ENCODE data around the gene SMG7.
A peak's percentile ranks its signal among the peaks of the same experiment; 100 is the strongest.

Gene SMG7

DNA sequence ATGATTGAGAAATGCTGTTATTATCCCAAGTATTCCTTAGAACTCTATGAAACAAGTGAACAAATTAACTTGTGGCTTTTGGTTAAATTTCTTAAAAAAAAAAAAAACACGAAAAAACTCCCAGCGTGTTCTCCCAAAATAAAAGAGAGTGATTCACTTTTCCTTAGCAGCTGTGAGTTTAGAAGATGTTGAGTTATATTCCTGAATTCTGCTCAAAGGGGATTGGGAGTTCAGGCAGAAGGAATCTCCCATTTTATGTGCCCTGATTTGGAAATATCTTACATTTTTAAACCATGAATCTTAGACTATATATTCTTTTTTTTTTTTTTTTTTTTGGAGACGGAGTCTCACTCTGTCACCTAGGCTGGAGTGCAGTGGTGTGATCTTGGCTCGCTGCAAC lies 34.3 kb downstream of the SMG7 start:
- WGBS (ENCODE audit: extremely low coverage, insufficient coverage, low lambda C conversion rate): no CpG with 5 or more reads among the region's 4 CpGs
- H3K4me2 ChIP-seq (ENCODE audit: low read length): no peak overlapping the region

DNA sequence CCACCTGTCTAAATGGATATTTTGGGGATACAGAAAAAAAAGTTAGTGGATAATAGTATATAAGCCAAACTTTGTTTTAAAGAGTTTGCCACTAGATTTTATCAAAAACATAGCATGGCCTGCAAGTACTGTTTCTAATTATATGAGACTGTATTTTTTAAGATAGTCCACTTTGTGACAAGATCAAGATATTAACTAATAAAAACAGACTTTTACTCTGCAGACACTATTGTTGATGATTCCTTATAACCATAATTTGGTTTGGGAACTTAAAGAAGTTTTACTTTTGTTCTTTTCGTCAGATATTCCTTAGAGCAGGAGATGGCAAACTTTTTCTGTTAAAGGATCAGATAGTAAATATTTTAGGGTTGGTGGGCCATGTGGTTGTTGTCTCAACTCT lies 36.4 kb downstream of the SMG7 start:
- no peaks in the 10 kb centered on the region for H3K27me3 ChIP-seq (ENCODE audit: insufficient read depth, low read length, poor library complexity)
- H3K4me3 ChIP-seq (ENCODE audit: low read length): no peak overlapping the region
- H3K9ac ChIP-seq (ENCODE audit: low read length): no peak overlapping the region
- no peak overlapping the region for H2BK5ac ChIP-seq (ENCODE audit: low read length)
- H3K27ac ChIP-seq (ENCODE audit: low read depth, low read length): no peak overlapping the region
- H4K5ac ChIP-seq (ENCODE audit: low read length): no peak overlapping the region
- WGBS (ENCODE audit: extremely low coverage, insufficient coverage, low lambda C conversion rate): no CpG with 5 or more reads among the region's 1 CpG
- H3K4ac ChIP-seq (ENCODE audit: low read depth, low read length): no peak overlapping the region
- no peak for DNase-seq
- H4K8ac ChIP-seq (ENCODE audit: low read depth, low read length): no peak overlapping the region
- no peak overlapping the region for H3K23ac ChIP-seq (ENCODE audit: low read length)
- no peak overlapping the region for H3K56ac ChIP-seq (ENCODE audit: low read length)
- H3K36me3 ChIP-seq (ENCODE audit: control insufficient read depth, insufficient read depth, low read length): no peaks in the 10 kb centered on the region
- H2BK15ac ChIP-seq (replicated peaks; ENCODE audit: low read depth): no peak overlapping the region
- H3K79me2 ChIP-seq (ENCODE audit: control insufficient read depth, insufficient read depth, low read length): peaks cover 4% of the 10 kb centered on the region
- no peak overlapping the region for H3K18ac ChIP-seq (ENCODE audit: low read length)
- H3K79me1 ChIP-seq (ENCODE audit: low read length): no peaks in the 10 kb centered on the region
- no peak overlapping the region for H3K4me2 ChIP-seq (ENCODE audit: low read length)
- peaks cover 6% of the 10 kb centered on the region for H3K4me1 ChIP-seq (ENCODE audit: control insufficient read depth, low read depth, low read length)
- H2AK5ac ChIP-seq (ENCODE audit: low read length): no peak overlapping the region
- no peak overlapping the region for H2BK120ac ChIP-seq (ENCODE audit: low read depth, low read length)

More for the DNA sequence above, 34.3 kb downstream of the SMG7 start:
- H2BK15ac ChIP-seq (replicated peaks; ENCODE audit: low read depth): no peak overlapping the region
- H3K27ac ChIP-seq (ENCODE audit: low read depth, low read length): no peak overlapping the region
- no peak overlapping the region for H3K9ac ChIP-seq (ENCODE audit: low read length)
- H3K23ac ChIP-seq (ENCODE audit: low read length): no peak overlapping the region
- H3K4ac ChIP-seq (ENCODE audit: low read depth, low read length): no peak overlapping the region
- peaks cover 4% of the 10 kb centered on the region for H3K79me1 ChIP-seq (ENCODE audit: low read length)
- no peak overlapping the region for H4K8ac ChIP-seq (ENCODE audit: low read depth, low read length)
- H2BK120ac ChIP-seq (ENCODE audit: low read depth, low read length): no peak overlapping the region
- no peak overlapping the region for H3K4me3 ChIP-seq (ENCODE audit: low read length)
- DNase-seq: no peak
- H4K5ac ChIP-seq (ENCODE audit: low read length): no peak overlapping the region
- H3K4me1 ChIP-seq (ENCODE audit: control insufficient read depth, low read depth, low read length): peaks cover 9% of the 10 kb centered on the region
- no peaks in the 10 kb centered on the region for H3K27me3 ChIP-seq (ENCODE audit: insufficient read depth, low read length, poor library complexity)
- no peak overlapping the region for H3K56ac ChIP-seq (ENCODE audit: low read length)
- no peak overlapping the region for H2BK5ac ChIP-seq (ENCODE audit: low read length)
- H3K36me3 ChIP-seq (ENCODE audit: control insufficient read depth, insufficient read depth, low read length): no peaks in the 10 kb centered on the region
- no peak overlapping the region for H3K18ac ChIP-seq (ENCODE audit: low read length)
- H2AK5ac ChIP-seq (ENCODE audit: low read length): no peak overlapping the region
- H3K79me2 ChIP-seq (ENCODE audit: control insufficient read depth, insufficient read depth, low read length): peaks cover 8% of the 10 kb centered on the region

DNA sequence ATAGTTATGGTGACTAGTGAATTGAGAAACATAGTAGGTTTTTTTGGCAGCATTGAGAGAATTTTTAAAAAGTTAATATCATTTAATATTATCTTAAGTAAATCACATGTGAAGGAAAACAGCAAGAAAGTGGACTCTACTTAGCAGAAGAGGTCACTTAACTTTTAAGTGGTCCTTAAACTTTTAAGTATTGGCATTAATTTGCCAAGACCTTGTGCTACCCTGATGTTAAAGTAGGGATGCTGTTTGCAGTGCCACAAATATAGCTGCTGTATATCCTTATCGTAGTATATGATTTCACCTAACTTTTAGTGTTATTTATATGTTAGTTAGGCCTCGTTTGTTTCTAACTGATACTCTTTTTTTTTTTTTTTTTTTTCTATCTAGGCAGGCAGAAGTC lies 40.2 kb downstream of the SMG7 start:
- Histone ChIP-seq H2BK120ac (ENCODE audit: low read depth, low read length) (no peak overlapping the region), H2AK5ac (ENCODE audit: low read length) (no peak overlapping the region), H3K4me1 (ENCODE audit: control insufficient read depth, low read depth, low read length) (no peaks in the 10 kb centered on the region), H3K79me1 (ENCODE audit: low read length) (no peaks in the 10 kb centered on the region), H3K27ac (ENCODE audit: low read depth, low read length) (no peak overlapping the region), H3K4me2 (ENCODE audit: low read length) (no peak overlapping the region), H3K18ac (ENCODE audit: low read length) (no peak overlapping the region), H2BK5ac (ENCODE audit: low read length) (no peak overlapping the region), H3K36me3 (ENCODE audit: control insufficient read depth, insufficient read depth, low read length) (no peaks in the 10 kb centered on the region), H4K8ac (ENCODE audit: low read depth, low read length) (no peak overlapping the region), H3K4ac (ENCODE audit: low read depth, low read length) (no peak overlapping the region), H3K56ac (ENCODE audit: low read length) (no peak overlapping the region), H3K23ac (ENCODE audit: low read length) (no peak overlapping the region), H2BK15ac (replicated peaks; ENCODE audit: low read depth) (no peak overlapping the region), H3K9ac (ENCODE audit: low read length) (no peak overlapping the region), H3K4me3 (ENCODE audit: low read length) (no peak overlapping the region), H3K79me2 (ENCODE audit: control insufficient read depth, insufficient read depth, low read length) (peaks cover 2% of the 10 kb centered on the region), H4K5ac (ENCODE audit: low read length) (no peak overlapping the region), H3K27me3 (ENCODE audit: insufficient read depth, low read length, poor library complexity) (no peaks in the 10 kb centered on the region)
- no peak for DNase-seq
- no CpG with 5 or more reads among the region's 2 CpGs for WGBS (ENCODE audit: extremely low coverage, insufficient coverage, low lambda C conversion rate)

DNA sequence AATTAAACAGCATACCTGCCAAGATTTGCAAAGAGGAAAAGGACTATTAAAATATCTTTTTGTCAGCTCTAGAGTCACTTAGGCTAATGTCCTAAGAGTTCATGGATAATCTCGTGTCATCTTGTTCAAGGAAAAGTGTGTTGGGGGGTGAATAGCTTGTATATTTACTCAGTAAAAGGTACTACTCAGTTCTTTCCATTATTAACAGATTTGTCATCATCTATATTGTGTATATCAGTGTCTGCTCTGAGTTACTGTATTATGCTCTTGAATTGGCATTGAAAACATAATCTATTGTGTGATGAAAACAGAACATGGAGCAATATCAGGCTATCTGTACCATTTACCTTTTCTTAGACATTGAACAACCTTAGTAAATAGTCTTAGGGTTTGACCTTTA lies 41.9 kb downstream of the SMG7 start:
- Histone ChIP-seq H4K8ac (ENCODE audit: low read depth, low read length) (no peak overlapping the region), H3K27me3 (ENCODE audit: insufficient read depth, low read length, poor library complexity) (no peaks in the 10 kb centered on the region), H2BK15ac (replicated peaks; ENCODE audit: low read depth) (no peak overlapping the region), H3K27ac (ENCODE audit: low read depth, low read length) (no peak overlapping the region), H3K79me2 (ENCODE audit: control insufficient read depth, insufficient read depth, low read length) (no peaks in the 10 kb centered on the region), H4K5ac (ENCODE audit: low read length) (no peak overlapping the region), H2BK120ac (ENCODE audit: low read depth, low read length) (no peak overlapping the region), H3K4me1 (ENCODE audit: control insufficient read depth, low read depth, low read length) (no peaks in the 10 kb centered on the region), H3K23ac (ENCODE audit: low read length) (no peak overlapping the region), H3K9ac (ENCODE audit: low read length) (no peak overlapping the region), H3K79me1 (ENCODE audit: low read length) (no peaks in the 10 kb centered on the region), H3K36me3 (ENCODE audit: control insufficient read depth, insufficient read depth, low read length) (no peaks in the 10 kb centered on the region), H2BK5ac (ENCODE audit: low read length) (no peak overlapping the region), H3K4me2 (ENCODE audit: low read length) (no peak overlapping the region), H3K56ac (ENCODE audit: low read length) (no peak overlapping the region), H3K4ac (ENCODE audit: low read depth, low read length) (no peak overlapping the region), H3K4me3 (ENCODE audit: low read length) (no peak overlapping the region), H3K18ac (ENCODE audit: low read length) (no peak overlapping the region), H2AK5ac (ENCODE audit: low read length) (no peak overlapping the region)
- WGBS (ENCODE audit: extremely low coverage, insufficient coverage, low lambda C conversion rate): no CpG with 5 or more reads among the region's 1 CpG
- DNase-seq: no peak

DNA sequence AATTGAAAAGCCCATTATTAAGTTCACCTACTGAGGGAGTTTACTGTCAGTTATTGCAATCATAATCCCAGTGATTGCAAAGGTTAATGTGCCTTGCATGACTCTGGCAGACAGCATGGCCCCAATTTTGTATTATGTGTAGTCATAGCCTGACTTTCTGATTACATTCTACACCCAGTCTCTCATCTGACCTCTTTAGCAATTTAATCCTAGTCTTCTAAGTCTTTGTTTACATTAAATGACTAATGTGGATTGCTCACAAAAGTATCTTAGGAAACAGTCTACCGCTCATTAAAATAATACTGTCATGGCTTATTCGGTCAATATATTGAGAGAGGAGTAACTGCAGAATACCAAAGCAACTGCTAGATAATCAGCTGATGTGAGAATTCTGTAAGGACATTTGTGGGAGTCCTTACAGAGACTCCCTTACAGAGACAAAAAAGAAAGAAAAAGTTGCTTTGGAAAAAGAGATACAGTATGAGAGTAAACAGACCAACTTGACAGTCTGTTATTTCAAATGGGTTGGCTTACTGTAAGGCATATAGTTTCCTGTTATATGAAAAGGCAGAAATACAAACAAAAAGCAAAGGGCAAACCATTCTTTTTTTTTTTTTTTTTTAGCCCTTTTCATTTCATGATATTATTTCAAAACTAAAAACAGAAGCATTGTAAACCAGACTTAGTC lies 42.8 kb downstream of the SMG7 start:
- H3K79me1 ChIP-seq (ENCODE audit: low read length): no peaks in the 10 kb centered on the region
- DNase-seq: peak; percentile 61
- H3K79me2 ChIP-seq (ENCODE audit: control insufficient read depth, insufficient read depth, low read length): no peaks in the 10 kb centered on the region
- no peak overlapping the region for H4K5ac ChIP-seq (ENCODE audit: low read length)
- no peak overlapping the region for H3K9ac ChIP-seq (ENCODE audit: low read length)
- no peak overlapping the region for H2BK5ac ChIP-seq (ENCODE audit: low read length)
- H2AK5ac ChIP-seq (ENCODE audit: low read length): no peak overlapping the region
- no peaks in the 10 kb centered on the region for H3K36me3 ChIP-seq (ENCODE audit: control insufficient read depth, insufficient read depth, low read length)
- no CpG with 5 or more reads among the region's 2 CpGs for WGBS (ENCODE audit: extremely low coverage, insufficient coverage, low lambda C conversion rate)
- H3K56ac ChIP-seq (ENCODE audit: low read length): no peak overlapping the region
- H3K4me2 ChIP-seq (ENCODE audit: low read length): no peak overlapping the region
- H3K27me3 ChIP-seq (ENCODE audit: insufficient read depth, low read length, poor library complexity): no peaks in the 10 kb centered on the region
- no peak overlapping the region for H3K4ac ChIP-seq (ENCODE audit: low read depth, low read length)
- H3K4me3 ChIP-seq (ENCODE audit: low read length): no peak overlapping the region
- no peak overlapping the region for H4K8ac ChIP-seq (ENCODE audit: low read depth, low read length)
- H3K23ac ChIP-seq (ENCODE audit: low read length): no peak overlapping the region
- no peak overlapping the region for H2BK120ac ChIP-seq (ENCODE audit: low read depth, low read length)
- H3K27ac ChIP-seq (ENCODE audit: low read depth, low read length): no peak overlapping the region
- H3K4me1 ChIP-seq (ENCODE audit: control insufficient read depth, low read depth, low read length): no peaks in the 10 kb centered on the region
- H2BK15ac ChIP-seq (replicated peaks; ENCODE audit: low read depth): no peak overlapping the region
- no peak overlapping the region for H3K18ac ChIP-seq (ENCODE audit: low read length)

DNA sequence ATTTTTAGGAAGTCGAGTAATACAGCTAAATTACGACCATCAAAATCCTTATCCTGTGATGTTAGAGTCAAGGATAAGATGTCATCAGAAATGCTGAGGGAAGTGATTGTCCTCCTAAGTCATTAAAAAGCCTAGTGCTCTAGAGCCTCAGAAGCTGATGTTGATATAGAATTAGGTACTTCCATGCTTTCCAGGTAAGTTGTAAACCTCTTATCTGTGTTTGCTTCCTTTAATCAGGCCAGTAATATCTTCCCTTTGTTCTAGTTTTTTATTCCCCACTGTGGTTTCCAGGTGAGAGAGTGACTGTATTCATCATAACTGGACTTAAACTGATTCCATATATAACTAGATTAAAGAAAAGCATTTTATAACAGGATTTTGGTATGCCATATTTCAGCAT lies 44.4 kb downstream of the SMG7 start:
- Histone ChIP-seq H2BK15ac (replicated peaks; ENCODE audit: low read depth) (no peak overlapping the region), H3K36me3 (ENCODE audit: control insufficient read depth, insufficient read depth, low read length) (no peaks in the 10 kb centered on the region), H4K5ac (ENCODE audit: low read length) (no peak overlapping the region), H3K4me3 (ENCODE audit: low read length) (no peak overlapping the region), H3K9ac (ENCODE audit: low read length) (no peak overlapping the region), H3K79me2 (ENCODE audit: control insufficient read depth, insufficient read depth, low read length) (no peaks in the 10 kb centered on the region), H3K4ac (ENCODE audit: low read depth, low read length) (no peak overlapping the region), H3K18ac (ENCODE audit: low read length) (no peak overlapping the region), H3K79me1 (ENCODE audit: low read length) (no peaks in the 10 kb centered on the region), H3K4me2 (ENCODE audit: low read length) (no peak overlapping the region), H3K27me3 (ENCODE audit: insufficient read depth, low read length, poor library complexity) (no peaks in the 10 kb centered on the region), H2BK5ac (ENCODE audit: low read length) (no peak overlapping the region), H3K4me1 (ENCODE audit: control insufficient read depth, low read depth, low read length) (no peaks in the 10 kb centered on the region), H3K27ac (ENCODE audit: low read depth, low read length) (no peak overlapping the region), H3K23ac (ENCODE audit: low read length) (no peak overlapping the region), H4K8ac (ENCODE audit: low read depth, low read length) (no peak overlapping the region), H2BK120ac (ENCODE audit: low read depth, low read length) (no peak overlapping the region), H2AK5ac (ENCODE audit: low read length) (no peak overlapping the region), H3K56ac (ENCODE audit: low read length) (no peak overlapping the region)
- no CpG with 5 or more reads among the region's 2 CpGs for WGBS (ENCODE audit: extremely low coverage, insufficient coverage, low lambda C conversion rate)
- DNase-seq: peak; percentile 18

Measured in mesendoderm (in vitro differentiated cells).